Osteoblast (primary cell): ENCODE data around the gene MAD1L1. TPM values are rescaled to one million over a fixed set of nuclear protein-coding genes. Genes with fewer than 3 reads are reported as not detected.

Experiments used
- DNase-seq: peaks from one replicate; pipeline ENCODE4 v3.0.0; 2011; ENCODE audit warnings: low spot score, mixed read lengths; ENCODE audit not compliant: insufficient read length; ENCODE audit errors: missing footprints
- H2AFZ ChIP-seq: 2 replicates; pipeline ENCODE4 v1.6.0; 2011; ENCODE audit warnings: mild to moderate bottlenecking, low read length
- H3K27ac ChIP-seq: 2 replicates; pipeline ENCODE4 v1.5.1; 2011; ENCODE audit warnings: mild to moderate bottlenecking, low read depth, low read length, moderate library complexity
- H3K27me3 ChIP-seq: 2 replicates; pipeline ENCODE4 v1.6.0; 2012; ENCODE audit warnings: mild to moderate bottlenecking, control low read depth, inconsistent platforms, low read length, moderate library complexity; ENCODE audit not compliant: insufficient read depth
- H3K36me3 ChIP-seq: 2 replicates; pipeline ENCODE4 v1.5.1; 2011; ENCODE audit warnings: mild to moderate bottlenecking, low read length, control low read depth, moderate library complexity; ENCODE audit not compliant: insufficient read depth
- H3K4me1 ChIP-seq: 2 replicates; pipeline ENCODE4 v1.5.1; 2011; ENCODE audit warnings: mild to moderate bottlenecking, low read length, control low read depth, moderate library complexity; ENCODE audit not compliant: insufficient read depth
- H3K4me2 ChIP-seq: 2 replicates; pipeline ENCODE4 v1.6.0; 2011; ENCODE audit warnings: mild to moderate bottlenecking, low read length; ENCODE audit not compliant: insufficient read depth
- H3K4me3 ChIP-seq: fragments of 200-600 bp; sonication (generic); 3 replicates; pipeline ENCODE4 v1.5.1; 2012; ENCODE audit warnings: mild to moderate bottlenecking, low read length, inconsistent platforms; ENCODE audit not compliant: insufficient read depth
- H3K79me2 ChIP-seq: 2 replicates; pipeline ENCODE4 v1.6.0; 2012; ENCODE audit warnings: mild to moderate bottlenecking, low read length, control low read depth, inconsistent platforms; ENCODE audit not compliant: insufficient read depth
- H3K9me3 ChIP-seq: 2 replicates; pipeline ENCODE4 v1.5.1; 2011; ENCODE audit warnings: low read depth, low read length, control low read depth
- H4K20me1 ChIP-seq: 2 replicates; pipeline ENCODE4 v1.6.0; 2012; ENCODE audit warnings: mild to moderate bottlenecking, low read length, control low read depth; ENCODE audit not compliant: insufficient read depth
- CTCF ChIP-seq: IDR thresholded peaks from 2 replicates; pipeline ENCODE4 v1.5.1; 2011; ENCODE audit warnings: mild to moderate bottlenecking, low read depth, low read length, moderate library complexity; ENCODE audit errors: extremely low read depth
- total RNA-seq: library from RNA; depleted of rRNA; stranded (reverse); fragments of >200 nt; gene quantifications from 2 replicates; pipeline ENCODE4 v1.2.3, GENCODE V29; 2012

Gene MAD1L1
- total RNA-seq, 1 donor = 66.2 TPM

DNA sequence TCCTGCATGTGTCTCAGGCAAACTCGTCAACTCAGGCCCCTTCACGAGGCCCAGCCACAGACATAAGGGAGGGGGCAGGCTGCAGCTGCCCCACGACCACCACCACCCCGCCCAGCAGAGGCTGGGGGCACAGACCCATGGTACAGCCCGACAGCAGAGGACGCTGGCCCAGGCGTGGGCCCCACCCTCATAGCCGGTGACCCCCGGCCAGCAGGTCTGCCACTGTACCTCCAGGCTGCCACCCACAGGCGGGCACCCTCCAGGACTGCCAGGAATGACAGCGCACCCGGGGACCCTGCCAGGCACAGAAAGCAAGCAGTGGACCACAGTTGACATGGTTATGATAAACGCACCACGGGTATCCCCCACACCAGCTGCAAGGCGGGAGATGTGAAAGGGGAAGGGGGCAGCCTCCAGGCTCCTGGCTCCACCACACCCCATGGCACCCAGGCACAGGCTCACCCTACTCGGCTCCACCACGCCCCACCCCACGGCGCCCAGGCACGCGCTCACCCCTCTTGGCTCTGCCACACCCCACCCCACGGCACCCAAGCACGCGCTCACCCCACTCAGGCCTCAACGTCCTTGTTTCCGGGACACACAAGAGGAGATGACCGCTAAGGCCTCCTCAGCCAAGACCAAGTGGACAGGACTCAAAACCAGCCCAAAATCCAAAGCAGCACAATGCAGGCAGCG, 135.9 kb downstream of the MAD1L1 start:
- Histone ChIP-seq H3K27me3 (no peaks in the 10 kb centered on the region), H3K36me3 (no peaks in the 10 kb centered on the region), H3K4me1 (peaks cover 6% of the 10 kb centered on the region), H3K79me2 (no peaks in the 10 kb centered on the region), H3K27ac (no peak overlapping the region), H3K9me3 (no peaks in the 10 kb centered on the region), H4K20me1 (no peaks in the 10 kb centered on the region), H2AFZ (no peak overlapping the region), H3K4me3 (no peak overlapping the region), H3K4me2 (no peak overlapping the region)
- no peak for TF ChIP-seq CTCF
- no peak for DNase-seq

GRCh38 chr7:2095436-2095835, 137.3 kb downstream of the MAD1L1 start:
- H3K4me1 ChIP-seq = peaks cover 6% of the 10 kb centered on the region
- H3K27me3 ChIP-seq = no peaks in the 10 kb centered on the region
- no peak for DNase-seq
- H3K79me2 ChIP-seq = no peaks in the 10 kb centered on the region
- no peaks in the 10 kb centered on the region for H3K9me3 ChIP-seq
- H3K4me2 ChIP-seq = no peak overlapping the region
- TF ChIP-seq CTCF = no peak
- no peak overlapping the region for H2AFZ ChIP-seq
- H3K27ac ChIP-seq = no peak overlapping the region
- H4K20me1 ChIP-seq = no peaks in the 10 kb centered on the region
- H3K36me3 ChIP-seq = no peaks in the 10 kb centered on the region
- H3K4me3 ChIP-seq = no peak overlapping the region

GRCh38 chr7:2094454-2095045, 138.2 kb downstream of the MAD1L1 start:
- no peak overlapping the region for H3K4me2 ChIP-seq
- H3K27ac ChIP-seq = no peak overlapping the region
- H3K36me3 ChIP-seq = no peaks in the 10 kb centered on the region
- H2AFZ ChIP-seq = no peak overlapping the region
- no peak for DNase-seq
- no peaks in the 10 kb centered on the region for H4K20me1 ChIP-seq
- no peak for TF ChIP-seq CTCF
- no peaks in the 10 kb centered on the region for H3K79me2 ChIP-seq
- no peak overlapping the region for H3K4me3 ChIP-seq
- H3K4me1 ChIP-seq = peaks cover 1% of the 10 kb centered on the region
- H3K27me3 ChIP-seq = no peaks in the 10 kb centered on the region
- H3K9me3 ChIP-seq = no peaks in the 10 kb centered on the region

DNA sequence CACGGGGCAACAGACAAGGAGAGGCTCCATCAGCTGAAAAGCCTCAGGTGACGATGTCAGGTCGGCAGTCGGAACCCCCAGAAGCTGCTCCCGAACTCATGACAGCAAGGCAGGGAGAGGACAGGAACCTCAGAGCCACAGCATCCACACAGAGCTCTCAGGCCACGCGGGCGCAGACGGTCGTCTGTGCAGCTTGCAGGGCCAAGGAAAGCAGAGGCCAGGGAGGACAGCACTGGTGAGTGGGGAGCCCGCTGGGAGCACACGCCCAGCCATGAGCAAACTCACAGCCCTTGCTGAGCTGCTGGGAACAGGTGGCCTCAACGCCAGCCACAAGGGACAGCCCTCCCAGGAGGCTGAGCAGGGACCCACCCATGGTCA, 138.9 kb downstream of the MAD1L1 start:
- Histone ChIP-seq H3K36me3 (no peaks in the 10 kb centered on the region), H2AFZ (no peak overlapping the region), H3K4me1 (no peaks in the 10 kb centered on the region), H3K4me2 (no peak overlapping the region), H3K27me3 (no peaks in the 10 kb centered on the region), H3K9me3 (no peaks in the 10 kb centered on the region), H3K27ac (no peak overlapping the region), H4K20me1 (no peaks in the 10 kb centered on the region), H3K4me3 (no peak overlapping the region), H3K79me2 (no peaks in the 10 kb centered on the region)
- no peak for TF ChIP-seq CTCF
- DNase-seq = no peak
